Amniotic stem cell (primary cell): Measurements from ENCODE around the gene LAMP1.
"Not testable (repeated sequence)": the region's sequence is repeated elsewhere in the genome, so short reads cannot be mapped to it uniquely, and the experiment has no call there.

Source experiments
- DNase-seq: peaks from one replicate; lab custom pipeline; 2025; lab: John Stamatoyannopoulos, UW

Gene LAMP1

DNA sequence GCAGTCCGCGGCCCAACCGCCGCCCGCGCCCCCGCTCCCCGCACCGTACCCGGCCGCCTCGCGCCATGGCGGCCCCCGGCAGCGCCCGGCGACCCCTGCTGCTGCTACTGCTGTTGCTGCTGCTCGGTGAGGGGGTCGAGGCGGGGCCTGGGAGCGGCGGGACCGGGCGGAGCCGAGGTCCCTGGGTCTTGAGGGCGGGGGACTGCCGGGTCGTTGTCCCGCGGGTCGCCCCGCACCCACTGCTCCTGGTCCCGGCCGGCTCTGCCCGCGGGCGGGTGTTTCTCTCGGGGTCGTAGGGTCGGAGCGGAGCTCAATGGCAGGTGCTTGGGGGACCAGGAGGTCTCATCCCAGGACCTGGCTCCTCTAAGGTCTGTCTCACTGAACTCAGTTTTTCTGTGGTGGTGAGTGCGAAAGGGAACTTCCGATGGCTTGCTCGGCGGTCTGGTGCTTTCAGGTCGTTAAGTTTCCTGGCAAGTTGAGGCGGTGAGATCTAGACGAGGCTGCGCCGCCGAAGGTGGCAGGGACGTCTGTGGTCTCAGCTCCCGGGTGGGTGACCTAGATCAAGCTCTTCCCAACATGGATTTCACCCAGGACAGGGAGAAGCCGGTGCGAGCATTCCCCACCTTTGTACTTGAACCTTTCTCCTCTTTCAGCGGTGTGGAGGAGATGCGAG lies 467 bp downstream of the LAMP1 start:
- no peak for DNase-seq

DNA sequence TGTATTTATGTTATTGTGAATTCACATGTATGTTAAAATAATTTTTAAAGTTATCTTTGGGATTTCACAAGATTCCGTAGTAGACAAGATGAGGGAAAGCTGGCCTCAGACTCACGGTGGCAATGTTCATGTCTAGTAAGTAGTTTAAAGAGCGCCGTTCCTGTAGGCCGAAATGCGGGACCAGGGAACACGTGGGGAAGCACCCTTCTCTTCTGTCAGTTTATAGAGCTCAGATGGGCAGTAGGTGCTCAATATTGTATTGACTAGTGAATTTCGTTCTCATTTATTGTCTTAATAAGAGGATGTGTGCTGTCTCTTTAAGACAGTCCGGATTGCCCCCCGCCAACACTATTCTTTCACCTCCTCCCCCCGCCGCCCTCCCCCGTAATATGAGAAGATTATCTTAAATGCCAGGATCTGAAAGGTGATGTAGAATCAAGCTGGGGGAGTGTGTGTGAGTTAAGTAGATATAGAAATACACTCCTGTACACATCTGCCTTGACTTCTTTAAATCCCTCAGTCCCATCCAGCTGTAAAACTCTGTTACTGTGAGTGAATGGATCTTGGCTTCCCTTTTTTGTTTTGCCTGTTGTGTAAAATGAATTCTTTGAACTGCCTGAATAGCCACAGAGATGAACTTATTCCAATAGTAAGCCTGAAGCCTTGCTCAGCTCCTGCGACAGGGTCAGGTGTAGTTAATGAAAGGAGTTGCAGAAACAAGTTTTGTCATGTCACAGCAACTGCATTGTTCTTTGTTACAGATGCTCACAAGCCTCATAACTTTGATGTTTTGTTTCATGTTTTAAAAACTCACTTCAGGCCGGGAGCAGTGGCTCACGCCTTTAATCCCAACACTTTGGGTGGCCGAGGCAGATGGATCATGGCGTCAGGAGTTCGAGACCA lies 1.3 kb downstream of the LAMP1 start:
- no peak for DNase-seq

DNA sequence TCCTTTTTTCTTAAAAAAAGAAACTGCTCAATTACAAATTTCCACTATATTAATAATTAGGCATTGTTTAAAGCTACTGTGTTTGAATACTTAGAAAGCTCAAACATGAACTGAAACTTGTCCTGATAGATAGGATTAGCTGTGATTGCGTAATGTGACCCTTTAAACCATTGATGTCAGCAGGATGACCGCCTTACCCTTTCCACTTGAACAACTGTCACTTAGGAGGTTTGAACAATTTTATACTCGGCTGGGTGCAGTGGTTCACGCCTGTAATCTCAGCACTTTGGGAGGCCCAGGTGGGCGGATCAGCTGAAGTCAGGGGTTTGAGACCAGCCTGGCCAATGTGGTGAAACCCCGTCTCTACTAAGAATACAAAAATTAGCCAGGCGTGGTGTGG lies 2.9 kb downstream of the LAMP1 start:
- no peak for DNase-seq

DNA sequence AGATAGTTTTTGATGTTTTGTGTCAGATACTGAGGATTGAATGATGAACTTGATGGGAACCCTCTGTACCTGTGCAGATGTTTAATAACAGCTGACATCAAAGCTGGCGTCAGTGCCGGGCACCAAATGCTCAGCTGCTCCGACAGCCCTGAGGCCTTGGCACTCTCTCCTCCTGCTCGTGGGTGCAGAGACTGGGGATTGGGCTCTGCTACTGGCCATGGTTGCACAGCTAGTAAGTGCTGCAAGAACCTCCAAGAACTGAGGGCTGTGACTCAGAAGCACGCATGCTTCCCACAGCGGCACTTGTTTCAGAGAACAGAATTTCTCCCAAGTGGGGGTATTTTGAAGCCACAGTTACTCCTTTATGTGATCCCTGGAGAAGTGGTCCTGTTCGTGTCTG lies 5.9 kb downstream of the LAMP1 start:
- no peak for DNase-seq

DNA sequence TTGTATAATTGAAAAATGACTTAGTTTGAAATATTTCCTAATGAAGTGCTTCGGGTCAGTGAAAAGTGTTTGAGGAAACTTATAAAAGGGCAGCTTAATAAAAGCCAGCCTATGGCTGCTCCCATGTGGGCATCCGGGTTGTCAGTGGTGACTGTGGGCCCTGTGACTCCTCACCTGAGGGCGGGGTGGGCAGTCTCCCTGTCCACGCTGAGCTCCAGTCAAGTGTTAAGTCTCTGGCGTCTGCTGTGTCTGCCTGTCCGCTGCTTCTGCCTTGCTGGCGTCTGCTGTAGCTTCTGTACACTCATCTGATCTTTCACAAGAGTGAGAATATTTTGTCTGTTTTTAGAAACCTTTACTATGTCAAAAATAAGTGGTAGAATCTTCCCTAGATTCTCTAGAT lies 7.1 kb downstream of the LAMP1 start:
- DNase-seq = no peak

DNA sequence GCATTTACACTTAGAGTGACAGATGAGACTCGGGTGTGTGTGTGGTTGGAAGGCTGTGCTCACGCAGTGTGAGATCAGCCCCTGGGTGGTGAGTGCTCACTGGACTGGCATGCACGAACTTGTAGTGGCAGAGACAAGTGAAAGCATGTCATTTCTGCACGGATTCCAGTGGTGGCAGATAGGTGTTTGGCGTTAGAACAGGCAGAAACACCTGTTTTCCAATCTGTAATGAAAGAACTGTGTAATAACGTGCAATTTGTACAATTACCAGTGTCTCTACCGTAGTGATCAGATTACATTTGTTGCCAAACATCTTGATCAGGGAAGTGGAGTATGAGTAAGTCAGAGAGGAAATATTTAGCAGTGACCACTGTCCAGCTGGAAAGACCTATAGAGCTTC lies 8.2 kb downstream of the LAMP1 start:
- DNase-seq = no peak

DNA sequence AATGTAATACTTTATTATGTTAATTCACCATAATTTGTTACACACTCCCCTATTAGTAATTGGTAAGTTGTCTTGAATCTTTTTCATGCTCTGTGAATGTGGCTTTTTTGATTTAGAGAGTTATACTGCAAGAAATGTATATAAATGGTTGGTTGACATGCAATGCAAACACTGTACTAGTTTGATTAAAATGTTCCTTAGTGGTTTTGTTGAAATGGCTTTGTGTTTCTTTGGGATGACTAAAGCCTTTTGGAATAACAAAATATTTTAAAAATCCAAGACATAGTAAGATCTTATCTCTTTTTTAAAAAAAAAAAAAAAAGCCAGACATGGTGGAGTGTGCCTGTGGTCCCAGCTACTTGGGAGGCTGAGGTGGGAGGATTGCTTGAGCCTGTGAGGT lies 10.5 kb downstream of the LAMP1 start:
- DNase-seq = no peak

DNA sequence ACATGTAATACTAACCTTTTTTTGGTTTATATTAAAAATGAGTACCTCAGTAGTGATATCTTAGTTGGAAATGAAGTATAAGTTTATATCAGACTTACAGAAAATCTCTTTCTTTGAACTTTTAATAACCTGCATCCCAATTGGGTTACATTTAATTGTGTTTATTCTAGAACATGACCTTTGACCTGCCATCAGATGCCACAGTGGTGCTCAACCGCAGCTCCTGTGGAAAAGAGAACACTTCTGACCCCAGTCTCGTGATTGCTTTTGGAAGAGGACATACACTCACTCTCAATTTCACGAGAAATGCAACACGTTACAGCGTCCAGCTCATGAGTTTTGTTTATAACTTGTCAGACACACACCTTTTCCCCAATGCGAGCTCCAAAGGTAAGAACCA lies 12.4 kb downstream of the LAMP1 start:
- DNase-seq = no peak

DNA sequence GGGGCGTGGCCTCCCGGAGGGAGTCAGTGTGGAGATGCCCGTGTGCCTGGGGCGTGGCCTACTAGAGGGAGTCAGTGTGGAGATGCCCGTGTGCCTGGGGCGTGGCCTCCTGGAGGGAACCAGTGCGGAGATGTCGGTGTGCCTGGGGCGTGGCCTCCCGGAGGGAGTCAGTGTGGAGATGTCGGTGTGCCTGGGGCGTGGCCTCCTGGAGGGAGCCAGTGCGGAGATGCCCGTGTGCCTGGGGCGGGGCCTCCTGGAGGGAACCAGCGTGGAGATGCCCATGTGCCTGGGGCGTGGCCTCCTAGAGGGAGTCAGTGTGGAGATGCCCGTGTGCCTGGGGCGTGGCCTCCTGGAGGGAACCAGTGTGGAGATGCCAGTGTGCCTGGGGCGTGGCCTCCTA lies 17.1 kb downstream of the LAMP1 start:
- not testable (repeated sequence) for DNase-seq

DNA sequence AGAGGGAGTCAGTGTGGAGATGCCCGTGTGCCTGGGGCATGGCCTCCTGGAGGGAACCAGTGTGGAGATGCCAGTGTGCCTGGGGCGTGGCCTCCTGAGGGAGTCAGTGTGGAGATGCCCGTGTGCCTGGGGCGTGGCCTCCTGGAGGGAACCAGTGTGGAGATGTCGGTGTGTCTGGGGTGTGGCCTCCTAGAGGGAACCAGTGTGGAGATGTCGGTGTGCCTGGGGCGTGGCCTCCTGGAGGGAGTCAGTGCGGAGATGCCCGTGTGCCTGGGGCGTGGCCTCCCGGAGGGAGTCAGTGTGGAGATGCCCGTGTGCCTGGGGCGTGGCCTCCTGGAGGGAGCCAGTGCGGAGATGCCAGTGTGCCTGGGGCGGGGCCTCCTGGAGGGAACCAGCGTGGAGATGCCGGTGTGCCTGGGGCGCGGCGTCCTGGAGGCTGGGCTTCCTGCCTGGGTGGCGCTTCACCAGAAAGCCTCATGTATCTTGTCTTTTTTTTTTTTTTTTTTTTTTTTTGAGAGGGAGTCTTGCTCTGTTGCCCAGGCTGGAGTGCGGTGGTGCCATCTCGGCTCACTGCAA lies 17.9 kb downstream of the LAMP1 start:
- not testable (repeated sequence) for DNase-seq

DNA sequence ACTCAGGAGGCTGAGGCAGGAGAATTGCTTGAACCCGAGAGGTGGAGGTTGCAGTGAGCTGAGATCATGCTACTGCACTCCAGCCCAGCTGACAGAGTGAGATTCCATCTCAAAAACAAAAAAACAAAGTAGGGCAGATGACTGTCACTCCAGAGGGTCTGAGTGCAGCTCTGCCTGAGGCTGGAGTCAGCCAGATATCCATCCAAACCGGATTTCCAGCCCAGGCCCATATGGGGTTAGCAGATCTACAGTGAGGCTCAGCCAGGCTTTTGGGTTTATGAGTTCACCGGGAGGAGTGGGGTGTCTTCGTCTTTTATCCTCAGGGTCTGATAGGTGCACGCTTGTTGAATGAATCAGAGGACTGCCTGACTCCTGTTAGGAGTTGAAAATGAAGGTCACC lies 19.0 kb downstream of the LAMP1 start:
- DNase-seq = no peak

DNA sequence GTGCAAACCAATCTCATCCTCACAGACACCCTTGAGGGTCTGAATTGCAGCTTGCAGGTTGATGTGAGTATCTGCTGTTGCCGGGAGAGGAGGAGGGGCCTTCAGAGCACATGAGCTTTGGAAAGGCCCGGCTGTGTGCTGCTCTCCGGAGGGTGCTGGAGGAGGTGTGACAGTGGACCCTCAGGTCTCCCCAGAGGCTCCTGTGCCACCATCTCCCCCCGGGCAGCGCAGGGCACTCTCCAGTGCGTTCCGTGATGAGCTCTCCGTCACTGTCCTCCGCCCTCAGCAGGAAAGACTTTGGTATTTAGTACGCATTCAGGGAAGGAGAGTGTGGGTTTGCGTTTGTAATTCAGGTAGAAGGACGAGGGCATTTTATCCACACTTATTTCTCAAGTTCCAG lies 20.0 kb downstream of the LAMP1 start:
- no peak for DNase-seq

DNA sequence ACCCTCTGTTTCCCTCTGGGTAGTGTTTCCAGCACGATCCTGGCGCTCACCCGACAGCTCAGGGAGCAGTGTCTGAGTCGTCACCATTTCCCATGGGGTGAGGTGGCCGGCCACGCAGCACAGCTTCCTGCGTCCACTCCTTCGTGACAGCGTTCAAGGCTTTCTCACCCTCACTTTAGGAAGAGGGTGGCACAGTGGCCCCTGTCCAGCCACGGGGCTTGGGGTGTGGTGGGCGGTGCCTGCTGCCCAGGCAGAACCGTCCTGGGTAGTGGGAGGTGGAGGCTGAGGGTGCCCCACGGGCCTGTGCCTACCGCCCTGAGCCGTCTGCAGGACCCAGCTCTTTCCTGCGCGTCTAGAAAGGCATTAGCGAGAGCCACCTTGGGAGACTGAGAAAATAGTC lies 21.9 kb downstream of the LAMP1 start:
- no peak for DNase-seq

DNA sequence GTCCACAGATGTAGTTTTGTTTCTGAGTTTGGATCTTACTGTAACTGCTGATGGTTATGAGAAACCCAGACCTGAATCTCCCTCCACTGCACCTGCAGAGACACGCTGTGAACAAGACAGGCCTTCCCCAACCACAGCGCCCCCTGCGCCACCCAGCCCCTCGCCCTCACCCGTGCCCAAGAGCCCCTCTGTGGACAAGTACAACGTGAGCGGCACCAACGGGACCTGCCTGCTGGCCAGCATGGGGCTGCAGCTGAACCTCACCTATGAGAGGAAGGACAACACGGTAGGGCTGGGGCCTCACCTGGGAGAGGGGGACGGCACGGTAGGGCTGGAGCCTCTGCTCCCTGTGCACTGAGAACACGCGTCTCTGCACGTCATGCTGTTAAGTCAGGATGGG lies 22.3 kb downstream of the LAMP1 start:
- no peak for DNase-seq

DNA sequence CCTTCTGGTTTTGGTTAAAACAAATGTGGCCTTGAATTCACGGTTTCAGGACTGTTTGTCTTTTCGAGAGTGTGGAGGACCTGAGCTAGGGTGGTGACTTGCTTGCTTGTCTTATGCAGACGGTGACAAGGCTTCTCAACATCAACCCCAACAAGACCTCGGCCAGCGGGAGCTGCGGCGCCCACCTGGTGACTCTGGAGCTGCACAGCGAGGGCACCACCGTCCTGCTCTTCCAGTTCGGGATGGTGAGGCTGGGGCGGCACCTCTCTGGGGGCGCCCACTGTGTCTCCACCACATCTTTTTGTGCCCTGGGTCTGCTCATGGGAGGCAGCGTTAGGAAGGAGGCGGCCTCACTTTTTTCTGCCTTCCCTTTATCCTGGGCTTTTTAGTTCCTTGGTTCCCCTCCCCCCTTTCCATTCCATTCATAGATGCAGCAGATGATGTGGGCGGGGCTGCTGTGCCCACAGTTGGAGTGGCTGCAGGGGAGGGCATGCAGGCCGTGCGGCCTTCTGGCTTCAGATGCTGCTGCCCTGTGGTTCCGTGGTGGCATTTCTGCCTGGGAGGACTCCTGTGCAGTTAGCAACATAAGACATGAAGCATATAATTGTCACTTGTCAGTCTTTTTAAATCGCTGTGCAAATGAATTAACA lies 23.3 kb downstream of the LAMP1 start:
- no peak for DNase-seq

DNA sequence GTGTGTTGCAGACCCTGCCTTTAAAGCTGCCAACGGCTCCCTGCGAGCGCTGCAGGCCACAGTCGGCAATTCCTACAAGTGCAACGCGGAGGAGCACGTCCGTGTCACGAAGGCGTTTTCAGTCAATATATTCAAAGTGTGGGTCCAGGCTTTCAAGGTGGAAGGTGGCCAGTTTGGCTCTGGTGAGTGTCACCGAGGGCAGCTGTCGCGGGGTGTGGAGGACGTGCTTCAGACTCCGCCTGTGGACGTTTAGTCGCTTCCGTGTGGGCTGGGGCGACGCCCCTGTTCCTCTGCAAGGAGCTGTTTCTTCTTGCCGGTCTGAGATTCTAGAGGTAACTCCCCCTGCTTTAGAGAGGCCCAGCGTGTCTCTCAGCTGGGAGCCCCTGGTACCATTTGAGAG lies 24.5 kb downstream of the LAMP1 start:
- no peak for DNase-seq

DNA sequence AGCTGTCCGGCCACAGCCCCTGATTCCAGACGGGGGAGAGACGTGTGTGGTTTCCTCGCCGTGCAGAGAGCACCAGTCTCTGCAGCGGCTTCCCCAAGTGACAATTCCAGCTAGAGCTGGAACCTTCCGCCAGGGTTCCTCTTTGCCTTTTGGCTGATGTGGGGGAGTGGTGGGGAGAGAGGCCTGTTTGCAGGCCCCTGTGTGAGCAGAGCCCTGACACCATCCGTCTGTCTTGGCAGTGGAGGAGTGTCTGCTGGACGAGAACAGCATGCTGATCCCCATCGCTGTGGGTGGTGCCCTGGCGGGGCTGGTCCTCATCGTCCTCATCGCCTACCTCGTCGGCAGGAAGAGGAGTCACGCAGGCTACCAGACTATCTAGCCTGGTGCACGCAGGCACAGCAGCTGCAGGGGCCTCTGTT lies 25.0 kb downstream of the LAMP1 start:
- DNase-seq = no peak

DNA sequence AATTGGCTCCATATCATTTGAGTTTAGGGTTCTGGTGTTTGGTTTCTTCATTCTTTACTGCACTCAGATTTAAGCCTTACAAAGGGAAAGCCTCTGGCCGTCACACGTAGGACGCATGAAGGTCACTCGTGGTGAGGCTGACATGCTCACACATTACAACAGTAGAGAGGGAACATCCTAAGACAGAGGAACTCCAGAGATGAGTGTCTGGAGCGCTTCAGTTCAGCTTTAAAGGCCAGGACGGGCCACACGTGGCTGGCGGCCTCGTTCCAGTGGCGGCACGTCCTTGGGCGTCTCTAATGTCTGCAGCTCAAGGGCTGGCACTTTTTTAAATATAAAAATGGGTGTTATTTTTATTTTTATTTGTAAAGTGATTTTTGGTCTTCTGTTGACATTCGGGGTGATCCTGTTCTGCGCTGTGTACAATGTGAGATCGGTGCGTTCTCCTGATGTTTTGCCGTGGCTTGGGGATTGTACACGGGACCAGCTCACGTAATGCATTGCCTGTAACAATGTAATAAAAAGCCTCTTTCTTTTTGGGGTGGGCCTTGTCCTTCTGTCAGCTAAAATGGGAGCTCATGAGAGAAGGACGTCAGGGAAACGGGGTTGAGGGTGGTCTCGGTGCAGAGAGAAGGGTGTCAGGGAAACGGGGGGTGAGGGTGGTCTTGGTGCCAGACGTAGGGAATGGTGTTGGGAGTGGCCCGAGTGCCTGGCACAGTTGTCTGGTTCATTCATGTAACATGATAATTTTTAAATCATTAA lies 26.0 kb downstream of the LAMP1 start:
- no peak for DNase-seq

DNA sequence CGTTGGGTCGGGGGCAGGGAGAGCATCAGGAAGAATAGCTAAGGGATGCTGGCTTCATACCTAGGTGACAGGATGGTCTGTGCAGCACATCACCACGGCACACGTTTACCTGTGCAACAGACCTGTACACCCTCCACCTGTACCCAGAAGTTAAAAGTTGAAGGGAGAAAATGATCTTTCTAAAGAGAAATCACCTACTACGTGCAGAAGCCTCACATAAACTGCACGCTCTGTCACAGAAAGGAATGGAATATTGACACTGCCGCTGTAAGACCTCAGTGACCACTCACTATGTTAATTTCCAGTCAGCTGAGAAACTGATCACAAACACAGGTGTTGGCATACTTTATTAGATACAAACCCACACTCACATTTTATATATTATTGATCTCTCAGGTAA lies 26.8 kb downstream of the LAMP1 start:
- DNase-seq = no peak

DNA sequence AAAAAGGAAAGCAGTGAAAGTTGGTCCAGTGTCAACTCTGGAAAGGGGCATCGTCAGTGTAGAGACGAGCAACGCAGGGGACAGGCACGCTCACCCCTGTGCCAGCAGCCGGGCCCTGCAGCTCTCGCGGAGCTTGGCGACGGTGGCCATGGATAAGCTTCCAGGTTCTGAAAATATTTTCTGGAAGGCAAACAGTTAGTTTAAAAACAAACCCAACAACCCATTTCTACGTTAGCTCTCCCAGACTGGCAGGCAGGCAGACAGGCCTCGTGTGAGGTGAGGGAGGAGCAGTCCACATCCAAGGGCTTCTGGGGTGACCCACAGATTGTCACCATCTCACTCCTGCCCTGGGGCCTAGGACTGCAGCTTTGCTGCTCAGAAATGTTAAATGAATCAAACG lies 27.4 kb downstream of the LAMP1 start:
- DNase-seq = no peak

DNA sequence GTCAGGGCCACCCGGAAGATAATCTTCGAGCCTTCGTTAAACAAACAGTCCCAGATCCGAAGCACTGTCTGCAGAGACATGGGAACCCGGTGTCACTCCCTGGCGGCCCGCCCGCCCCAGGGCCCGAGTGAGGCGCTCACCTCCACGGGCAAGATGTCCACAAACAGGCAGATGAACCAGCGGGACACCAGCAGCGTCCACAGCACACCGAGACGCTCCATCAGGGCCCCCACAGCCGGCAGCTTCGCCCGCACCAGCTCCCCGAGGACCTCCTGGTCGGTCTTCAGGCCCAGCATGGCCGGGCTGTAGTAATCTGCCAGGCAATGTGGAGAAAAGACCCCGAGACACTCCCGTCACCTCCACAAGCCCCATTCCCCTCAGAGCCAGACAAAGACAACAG lies 28.7 kb downstream of the LAMP1 start:
- no peak for DNase-seq

DNA sequence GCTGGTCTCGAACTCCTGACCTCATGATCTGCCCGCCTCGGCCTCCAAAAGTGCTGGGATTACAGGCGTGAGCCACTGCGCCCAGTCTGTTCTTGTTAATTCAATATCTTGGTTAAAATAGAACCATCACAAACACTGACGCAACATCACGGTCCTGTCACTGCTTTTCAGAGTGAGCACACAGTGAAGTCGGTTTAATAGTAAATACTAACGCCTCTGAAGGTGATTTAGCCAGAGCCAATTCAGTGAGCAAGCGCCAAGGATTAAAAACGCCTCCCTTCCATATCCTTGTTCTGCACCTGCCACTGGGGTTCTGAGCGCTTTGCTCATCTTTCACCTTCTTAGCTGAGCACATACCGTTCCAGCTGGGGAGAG lies 30.3 kb downstream of the LAMP1 start:
- no peak for DNase-seq
